ENCODE data around the gene EPHA5.

EPHA5 gene

GRCh38 chr4:65416891-65417290, 253.4 kb downstream of the EPHA5 start:
- Histone ChIP-seq H3K36me3 (ENCODE audit: control insufficient read depth, insufficient read depth, low read length) (no peaks in the 10 kb centered on the region), H3K4me3 (replicated peaks; ENCODE audit: low read depth, low read length) (no peak overlapping the region), H3K27me3 (replicated peaks; ENCODE audit: control insufficient read depth, insufficient read depth, low read length) (no peaks in the 10 kb centered on the region)
- no peak for DNase-seq (ENCODE audit: extremely low read depth, insufficient read length)
- no peak for TF ChIP-seq CTCF (IDR thresholded peaks at IDR 0.05; ENCODE audit: insufficient read depth, low read length, poor library complexity, severe bottlenecking)

GRCh38 chr4:65407483-65407882, 262.8 kb downstream of the EPHA5 start:
- Histone ChIP-seq H3K36me3 (ENCODE audit: control insufficient read depth, insufficient read depth, low read length) (no peaks in the 10 kb centered on the region), H3K27me3 (replicated peaks; ENCODE audit: control insufficient read depth, insufficient read depth, low read length) (no peaks in the 10 kb centered on the region), H3K4me3 (replicated peaks; ENCODE audit: low read depth, low read length) (no peak overlapping the region)
- TF ChIP-seq CTCF (IDR thresholded peaks at IDR 0.05; ENCODE audit: insufficient read depth, low read length, poor library complexity, severe bottlenecking): no peak
- DNase-seq (ENCODE audit: extremely low read depth, insufficient read length): no peak

- H3K27me3 ChIP-seq (replicated peaks; ENCODE audit: control insufficient read depth, insufficient read depth, low read length): no peaks in the 10 kb centered on the region
- TF ChIP-seq CTCF (IDR thresholded peaks at IDR 0.05; ENCODE audit: insufficient read depth, low read length, poor library complexity, severe bottlenecking): no peak
These were observed 269.2 kb downstream of the EPHA5 start for GRCh38 chr4:65401083-65401482.

GRCh38 chr4:65399084-65399483, 271.2 kb downstream of the EPHA5 start:
- no peaks in the 10 kb centered on the region for H3K27me3 ChIP-seq (replicated peaks; ENCODE audit: control insufficient read depth, insufficient read depth, low read length)
- H3K36me3 ChIP-seq (ENCODE audit: control insufficient read depth, insufficient read depth, low read length): no peaks in the 10 kb centered on the region
- no peak overlapping the region for H3K4me3 ChIP-seq (replicated peaks; ENCODE audit: low read depth, low read length)
- no peak for DNase-seq (ENCODE audit: extremely low read depth, insufficient read length)
- no peak for TF ChIP-seq CTCF (IDR thresholded peaks at IDR 0.05; ENCODE audit: insufficient read depth, low read length, poor library complexity, severe bottlenecking)

More at GRCh38 chr4:65401083-65401482, 269.2 kb downstream of the EPHA5 start:
- Histone ChIP-seq H3K36me3 (ENCODE audit: control insufficient read depth, insufficient read depth, low read length) (no peaks in the 10 kb centered on the region), H3K4me3 (replicated peaks; ENCODE audit: low read depth, low read length) (no peak overlapping the region)
- no peak for DNase-seq (ENCODE audit: extremely low read depth, insufficient read length)

GRCh38 chr4:65393078-65393477, 277.2 kb downstream of the EPHA5 start:
- H3K4me3 ChIP-seq (replicated peaks; ENCODE audit: low read depth, low read length): no peak overlapping the region
- no peaks in the 10 kb centered on the region for H3K27me3 ChIP-seq (replicated peaks; ENCODE audit: control insufficient read depth, insufficient read depth, low read length)
- H3K36me3 ChIP-seq (ENCODE audit: control insufficient read depth, insufficient read depth, low read length): no peaks in the 10 kb centered on the region
- no peak for DNase-seq (ENCODE audit: extremely low read depth, insufficient read length)
- TF ChIP-seq CTCF (IDR thresholded peaks at IDR 0.05; ENCODE audit: insufficient read depth, low read length, poor library complexity, severe bottlenecking): no peak

GRCh38 chr4:65392488-65392887, 277.8 kb downstream of the EPHA5 start:
- TF ChIP-seq CTCF (IDR thresholded peaks at IDR 0.05; ENCODE audit: insufficient read depth, low read length, poor library complexity, severe bottlenecking): no peak
- no peak for DNase-seq (ENCODE audit: extremely low read depth, insufficient read length)
- Histone ChIP-seq H3K27me3 (replicated peaks; ENCODE audit: control insufficient read depth, insufficient read depth, low read length) (no peaks in the 10 kb centered on the region), H3K4me3 (replicated peaks; ENCODE audit: low read depth, low read length) (no peak overlapping the region), H3K36me3 (ENCODE audit: control insufficient read depth, insufficient read depth, low read length) (no peaks in the 10 kb centered on the region)

Measured in GM06990 (cell line).